IMR-90 (cell line): ENCODE data around the gene CHMP6.

Experiments used
- BHLHE40 ChIP-seq: fragments of 150-350 bp; IDR thresholded peaks from 2 replicates; pipeline ENCODE4 v1.6.1; 2016; ENCODE audit warnings: mild to moderate bottlenecking, low read depth, low read length
- CTCF ChIP-seq: conservative IDR thresholded peaks from 2 replicates; pipeline ENCODE4 v1.5.1; 2012; ENCODE audit warnings: mild to moderate bottlenecking, low read depth, low read length, improper control_type of control experiment

- no peak for TF ChIP-seq CTCF
- no peak for TF ChIP-seq BHLHE40
Measured at GRCh38 chr17:80964859-80965580, 26.6 kb upstream of the CHMP6 start.
